HG03064 (cell line): ENCODE measurements around the gene IL15RA.
"Not testable (repeated sequence)": the region's sequence is repeated elsewhere in the genome, so short reads cannot be mapped to it uniquely, and the experiment has no call there.

Experiments used
- ATAC-seq: cut with Tn5 transposase; IDR thresholded peaks from one replicate; pipeline ENCODE4 v1.9.1; 2021; ENCODE audit warnings: low read depth; ENCODE audit not compliant: unreplicated experiment

IL15RA gene

DNA sequence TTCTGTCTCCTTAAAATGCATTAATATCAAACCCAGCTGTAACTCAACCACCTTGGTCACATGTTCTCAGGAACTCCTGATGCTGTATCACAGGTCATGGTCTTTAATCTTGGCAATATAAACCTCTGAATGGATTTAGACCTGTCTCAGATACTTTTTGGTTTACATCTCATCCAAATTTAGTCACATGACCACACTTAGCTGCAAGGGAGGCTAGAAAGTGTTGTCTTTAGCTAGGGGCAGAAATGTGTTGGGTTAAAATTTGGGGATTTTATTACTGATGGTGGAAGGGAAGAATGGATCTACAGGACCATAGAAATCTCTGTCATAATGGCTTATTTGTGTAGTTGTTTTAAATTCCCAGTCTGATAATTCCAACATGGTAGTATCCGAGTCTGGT is 29.6 kb upstream of the IL15RA start:
- ATAC-seq: no peak

DNA sequence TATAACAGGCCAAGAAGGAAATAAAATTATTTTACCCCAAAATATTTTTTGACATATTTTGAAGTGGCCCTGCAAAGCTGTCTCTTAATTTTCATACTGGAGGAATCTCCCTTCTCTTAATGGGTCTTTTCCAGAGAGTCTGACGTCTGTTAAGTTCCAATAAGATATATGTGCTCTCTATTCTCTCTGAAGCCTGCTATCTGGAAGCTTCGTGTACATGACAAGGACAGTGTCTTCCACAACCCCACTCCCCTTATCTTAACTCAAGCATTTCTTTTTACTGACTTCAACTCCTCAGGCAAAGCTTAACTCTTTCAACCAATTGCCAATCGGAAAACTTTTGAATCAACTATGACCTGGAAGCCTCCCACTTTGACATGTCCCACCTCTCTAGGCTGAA is 29.2 kb upstream of the IL15RA start:
- no peak for ATAC-seq

DNA sequence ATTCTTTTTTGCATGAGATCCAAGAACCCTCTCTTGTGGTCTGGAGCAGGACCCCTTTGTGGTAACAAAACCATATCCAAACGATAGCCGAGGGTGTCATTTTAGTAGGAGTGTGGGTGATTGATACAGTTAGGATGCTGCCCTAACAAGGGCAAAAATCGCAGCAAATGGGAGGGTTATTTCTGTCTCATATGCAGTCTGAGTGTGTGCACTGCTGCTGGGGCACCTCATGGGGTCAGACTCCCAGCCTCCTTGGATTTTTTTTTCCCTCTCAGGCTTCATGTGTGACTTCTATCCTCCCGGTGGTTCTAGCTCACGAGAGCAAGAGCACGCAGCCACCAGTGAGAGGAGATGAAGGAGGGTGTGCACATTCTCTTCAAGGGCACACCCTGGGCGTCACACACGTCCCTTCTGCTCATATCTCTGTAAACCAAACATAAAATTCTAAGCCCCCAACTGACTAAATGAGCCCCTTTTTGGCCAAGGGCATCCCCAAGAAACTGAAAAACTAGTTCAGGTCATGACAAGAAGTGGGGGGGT is 28.6 kb upstream of the IL15RA start:
- ATAC-seq: no peak

DNA sequence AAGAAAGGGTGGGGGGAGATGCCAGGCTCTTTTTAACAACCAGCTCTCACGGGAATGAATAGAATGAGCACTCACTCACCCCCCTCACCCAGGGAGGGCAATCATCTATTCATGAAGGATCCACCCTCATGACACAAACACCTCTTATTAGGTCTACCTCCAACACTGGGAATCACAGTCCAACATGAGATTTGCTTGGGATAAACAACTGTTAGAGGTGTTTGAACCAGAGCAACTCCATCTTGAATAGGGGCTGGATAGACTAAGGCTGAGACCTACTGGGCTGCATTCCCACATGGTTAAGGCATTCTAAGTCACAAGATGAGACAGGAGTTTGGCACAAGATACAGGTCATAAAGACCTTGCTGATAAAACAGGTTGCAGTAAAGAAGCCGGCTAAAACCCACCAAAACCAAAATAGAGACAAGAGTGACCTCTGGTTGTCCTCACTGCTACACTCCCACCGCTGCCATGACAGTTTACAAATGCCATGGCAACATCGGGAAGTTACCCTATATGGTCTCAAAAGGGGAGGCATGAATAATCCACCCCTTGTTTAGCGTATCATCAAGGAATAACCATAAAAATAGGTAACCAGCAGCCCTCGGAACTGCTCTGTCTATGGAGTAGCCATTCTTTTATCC is 27.9 kb upstream of the IL15RA start:
- ATAC-seq: not testable (repeated sequence)

DNA sequence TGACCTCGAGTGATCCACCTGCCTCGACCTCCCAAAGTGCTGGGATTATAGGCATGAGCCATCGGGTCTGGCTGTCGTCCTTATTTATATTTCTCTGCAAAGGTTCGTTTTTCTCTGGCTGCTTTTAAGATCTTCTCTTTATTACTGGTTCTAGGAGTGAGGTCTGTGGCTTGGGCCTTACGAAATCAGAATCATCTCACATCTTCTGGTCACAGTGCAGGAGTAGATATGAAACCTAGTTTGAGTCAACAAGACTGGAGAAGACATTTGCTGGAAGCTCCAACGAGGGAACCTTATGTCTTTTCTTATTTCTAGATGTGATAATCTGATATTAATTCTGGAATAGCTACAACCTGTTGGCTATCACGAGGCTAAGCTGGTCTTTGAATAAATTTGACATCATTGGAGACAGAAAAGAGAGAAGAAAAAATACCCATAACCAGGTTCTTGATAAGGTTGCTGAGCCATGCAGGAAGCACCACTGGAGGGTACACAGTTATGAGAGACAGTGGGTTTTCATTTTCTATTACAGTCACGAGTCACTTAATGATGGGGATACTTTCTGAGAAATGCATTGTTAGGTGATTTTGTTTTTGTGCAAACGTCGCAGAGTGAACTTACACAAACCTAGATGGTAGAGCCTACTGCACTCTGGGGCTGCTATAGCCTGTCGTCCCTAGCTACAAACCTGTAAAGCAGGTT is 25.6 kb upstream of the IL15RA start:
- ATAC-seq: no peak

DNA sequence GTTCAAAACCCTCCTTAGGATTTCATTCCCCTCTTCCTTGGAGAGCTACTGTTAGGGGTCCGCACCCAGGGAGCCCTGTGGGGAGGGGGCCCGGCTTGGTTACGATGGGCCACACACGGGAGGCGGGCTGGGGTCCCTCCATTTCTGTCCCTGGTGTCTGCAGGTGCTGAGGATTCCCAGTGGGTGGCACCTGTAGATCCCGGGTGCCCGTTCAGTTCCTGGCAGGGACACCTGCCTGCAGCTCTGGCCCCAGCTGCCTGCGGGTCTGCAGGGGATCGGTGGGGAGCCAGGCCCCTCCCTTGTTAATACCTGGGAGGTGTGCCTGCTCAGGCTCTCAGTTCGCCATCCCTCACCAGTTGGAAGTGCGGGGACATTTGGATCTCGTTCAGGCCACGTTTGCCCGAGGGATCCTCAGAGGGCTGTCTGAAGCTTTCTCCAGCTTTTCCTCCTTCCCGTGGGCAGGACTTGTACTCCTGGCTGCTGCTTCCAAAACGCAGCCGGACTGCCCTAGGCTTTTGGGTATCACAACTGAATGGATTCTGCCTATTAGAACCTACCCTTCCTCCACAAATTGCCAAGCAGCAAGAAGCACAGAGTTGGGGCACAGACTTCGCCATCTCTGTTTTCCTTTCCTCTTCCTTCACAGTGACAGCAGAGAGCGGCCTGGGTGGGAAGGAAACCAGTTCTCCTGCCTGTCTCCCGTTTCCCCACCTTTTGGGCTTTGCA is 22.3 kb upstream of the IL15RA start:
- no peak for ATAC-seq

DNA sequence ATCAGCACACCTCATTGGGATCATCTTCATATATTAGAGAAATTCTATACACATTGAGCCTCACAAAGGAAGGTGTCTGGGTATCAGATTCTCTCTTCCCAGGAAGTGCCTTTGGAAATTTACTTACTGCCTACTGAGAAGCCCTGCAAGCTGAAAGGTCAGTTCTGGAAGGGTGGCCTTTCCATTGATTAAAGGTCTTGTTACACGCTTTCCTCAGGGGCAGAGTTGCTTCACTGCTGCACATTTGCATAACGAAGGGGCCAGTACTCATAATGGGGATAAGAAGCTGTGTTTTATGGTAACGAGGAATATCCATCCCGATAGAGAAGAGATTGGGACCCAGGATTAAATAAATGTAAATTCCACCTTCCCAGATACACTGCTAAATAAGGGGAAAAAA is 19.4 kb upstream of the IL15RA start:
- ATAC-seq: no peak

DNA sequence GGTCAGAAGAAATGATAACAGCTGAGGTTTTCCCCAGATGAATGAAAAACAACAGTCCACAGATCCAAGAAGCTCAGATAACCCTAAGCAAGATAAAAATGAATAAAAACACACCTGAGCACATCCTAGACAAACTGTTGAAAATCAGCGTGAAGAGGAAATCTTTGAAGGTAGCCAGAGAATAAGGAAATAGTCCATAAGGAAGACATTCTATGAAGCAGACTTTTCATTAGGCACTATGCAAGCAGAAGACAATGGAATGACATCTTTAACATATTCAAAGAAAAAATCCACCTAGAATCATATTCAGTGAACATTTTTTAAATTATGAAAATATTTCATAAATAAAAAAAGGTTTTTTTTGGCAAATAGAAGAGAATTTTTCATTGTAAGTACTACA is 15.1 kb upstream of the IL15RA start:
- ATAC-seq: no peak

GRCh38 chr10:5991708-5992107 is 14.4 kb upstream of the IL15RA start:
- ATAC-seq: no peak

GRCh38 chr10:5989756-5990155 is 12.4 kb upstream of the IL15RA start:
- no peak for ATAC-seq

GRCh38 chr10:5988336-5988920 is 11.1 kb upstream of the IL15RA start:
- no peak for ATAC-seq

GRCh38 chr10:5987747-5988146 is 10.4 kb upstream of the IL15RA start:
- ATAC-seq: no peak

DNA sequence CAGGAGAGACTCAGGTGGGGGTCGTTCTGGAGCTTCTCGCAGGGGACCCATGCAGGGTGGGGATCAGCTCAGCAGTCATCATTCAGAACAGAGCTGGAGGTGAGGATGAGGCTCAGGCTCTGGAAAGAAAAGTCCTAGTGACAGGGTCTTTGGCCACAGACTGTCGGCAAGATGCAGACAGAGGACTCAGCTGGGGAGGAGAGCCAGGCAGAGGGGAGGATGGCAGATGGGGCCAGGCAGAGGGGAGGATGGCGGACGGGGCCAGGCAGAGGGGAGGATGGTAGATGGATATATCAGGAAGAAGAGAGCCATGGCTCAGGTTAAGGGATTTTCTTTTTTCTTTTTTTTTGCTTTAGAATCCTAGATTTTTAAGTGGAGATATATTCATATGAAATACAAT is 7.7 kb upstream of the IL15RA start:
- no peak for ATAC-seq

- ATAC-seq: no peak
Observed at GRCh38 chr10:5983774-5984173, 6.4 kb upstream of the IL15RA start.

GRCh38 chr10:5981529-5981928 is 4.2 kb upstream of the IL15RA start:
- no peak for ATAC-seq

- ATAC-seq: no peak
Observed at GRCh38 chr10:5978230-5978489, 817 bp upstream of the IL15RA start.

DNA sequence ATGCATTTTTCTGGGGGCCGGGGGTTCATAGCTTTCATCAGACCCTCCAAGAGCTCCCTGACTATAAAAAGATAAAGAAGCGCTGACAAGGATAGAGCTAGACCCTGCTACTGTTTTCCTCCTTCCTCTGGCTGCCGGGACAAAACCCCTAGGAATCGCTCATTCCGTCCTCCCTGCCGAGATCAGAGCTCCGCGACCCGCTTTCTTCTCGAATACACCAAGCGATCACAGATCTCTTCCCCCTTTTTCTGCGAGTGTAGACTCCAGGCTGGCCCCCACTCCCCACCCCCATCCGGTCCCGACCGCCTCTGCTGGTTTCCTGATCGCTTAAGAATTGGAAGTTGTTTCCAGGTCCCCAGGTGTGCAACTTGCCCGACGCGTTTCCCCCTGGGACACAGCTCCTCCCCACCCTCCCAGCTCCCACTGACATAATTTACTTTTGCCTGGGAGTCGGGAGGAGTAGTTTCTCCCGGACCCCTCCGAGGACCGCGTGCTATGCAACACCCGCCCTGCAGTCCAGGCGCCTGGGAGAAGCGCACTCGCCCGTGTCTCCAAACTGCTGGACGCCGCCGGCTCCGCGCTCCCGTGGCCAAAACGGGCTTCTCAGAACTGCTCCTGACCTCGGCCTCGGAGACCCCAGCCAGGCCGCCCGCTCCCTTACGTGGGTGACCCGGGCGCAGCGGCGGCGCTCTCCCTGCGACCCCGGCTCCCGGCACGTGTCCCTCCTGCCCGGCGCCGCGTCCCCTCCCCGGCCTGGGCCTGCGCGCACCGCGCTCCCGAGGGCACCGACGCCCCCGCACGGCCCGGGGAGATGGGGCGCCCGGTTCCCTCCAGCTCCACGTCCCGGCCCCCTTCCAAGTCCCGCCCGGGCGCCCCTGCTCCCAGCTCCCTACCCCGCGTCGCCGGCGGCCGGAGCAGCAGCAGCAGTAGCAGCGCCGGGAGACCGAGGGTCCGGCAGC is 552 bp downstream of the IL15RA start:
- ATAC-seq: peak; percentile 11

DNA sequence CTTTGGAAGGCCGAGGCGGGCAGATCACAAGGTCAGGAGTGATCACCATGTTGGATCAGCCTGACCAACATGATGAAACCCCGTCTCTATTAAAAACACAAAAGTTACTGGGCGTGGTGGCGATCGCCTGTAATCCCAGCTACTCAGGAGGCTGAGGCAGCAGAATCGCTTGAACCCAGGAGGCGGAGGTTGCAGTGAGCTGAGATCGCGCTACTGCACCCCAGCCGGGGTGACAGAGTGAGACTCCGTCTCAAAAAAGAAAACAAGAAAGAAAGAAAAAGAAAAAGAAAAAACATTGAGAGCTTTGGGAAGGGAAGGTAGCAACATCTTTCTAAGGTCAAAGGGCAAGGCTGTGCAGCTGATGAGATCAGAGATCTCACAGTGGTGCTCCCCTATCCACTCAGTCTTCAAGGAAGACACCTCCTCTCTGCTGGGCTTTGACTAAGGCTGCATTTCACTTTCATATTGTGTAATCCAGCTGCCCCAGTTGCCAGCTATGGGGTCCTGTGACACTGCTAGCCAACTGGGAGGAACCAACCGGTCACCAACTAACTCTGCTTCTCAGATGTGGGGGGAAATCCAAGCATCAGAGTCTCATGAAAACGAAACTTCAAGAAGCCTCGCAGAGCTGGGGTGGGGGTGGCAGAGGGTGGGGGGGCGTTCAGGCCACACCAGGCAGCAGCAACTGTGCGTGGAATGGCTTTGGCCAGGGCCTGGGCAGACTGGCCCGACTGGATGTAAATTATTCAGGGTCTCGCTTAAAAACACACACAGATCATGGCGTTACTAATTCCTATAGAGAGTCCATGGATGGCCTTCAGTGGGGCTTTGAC is 1.5 kb downstream of the IL15RA start:
- peak; percentile 43 for ATAC-seq

DNA sequence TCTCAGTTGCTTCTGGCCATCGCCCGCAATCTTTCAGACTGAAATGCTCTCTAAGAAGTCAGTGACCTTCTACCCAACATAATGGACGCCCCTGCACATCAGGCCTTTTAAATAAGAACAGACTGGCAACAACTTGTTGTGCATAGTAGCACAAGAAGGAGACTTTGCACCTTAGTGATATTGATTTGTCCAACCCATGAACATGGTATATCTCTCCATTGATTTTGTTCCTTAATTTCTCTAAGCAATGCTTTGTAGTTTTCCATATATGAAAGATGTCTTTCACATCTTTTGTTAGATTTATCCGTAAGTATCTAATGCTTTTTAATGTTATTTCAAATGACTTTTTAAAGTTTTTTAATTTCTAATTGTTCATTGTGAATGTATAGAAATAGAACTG is 4.3 kb downstream of the IL15RA start:
- no peak for ATAC-seq

DNA sequence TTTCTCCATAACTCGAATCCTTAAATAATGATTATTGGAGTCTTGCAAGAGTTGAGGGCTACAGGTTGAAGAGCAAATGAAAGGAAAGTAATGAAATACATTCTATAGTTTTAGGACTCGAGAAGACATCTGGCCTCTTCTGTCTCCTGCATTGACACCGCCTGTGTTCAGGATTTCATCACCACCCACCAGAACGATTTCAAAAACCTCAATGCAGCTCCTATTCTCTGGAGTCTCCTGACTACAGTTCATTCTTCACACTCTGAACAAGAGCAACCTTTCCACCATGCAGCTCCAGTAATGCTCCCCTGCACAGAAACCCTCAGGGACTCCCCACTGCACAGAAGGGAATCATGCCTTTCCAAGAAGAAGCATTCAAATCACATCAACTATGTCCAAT is 5.5 kb downstream of the IL15RA start:
- ATAC-seq: no peak
